Activated CD8-positive, alpha-beta memory T cell treated with anti-CD3 and anti-CD28 coated beads, Interleukin-2, amount 10 ng/mL, durations not matched to agents 7 days and 5 days (primary cell): ENCODE measurements around the gene CEACAM16. TPM values are rescaled to one million over a fixed set of nuclear protein-coding genes. Genes with fewer than 3 reads are reported as not detected.
A peak's percentile ranks its signal among the peaks of the same experiment; 100 is the strongest.
"Not testable (repeated sequence)": the region's sequence is repeated elsewhere in the genome, so short reads cannot be mapped to it uniquely, and the experiment has no call there.

Source experiments
- ATAC-seq: fragments of 150-1000 bp; cut with Tn5 transposase; one replicate; pipeline ENCODE4 v1.10.0; 2021; ENCODE audit warnings: moderate library complexity
- CTCF ChIA-PET: fragments of 350-600 bp; sonication (Branson Sonifier 250); formaldehyde crosslinking; loops from one replicate; lab custom pipeline; 2021; ENCODE audit warnings: antibody characterized with exemption; lab: Charles Lee
- DNase-seq: peaks from one replicate; pipeline ENCODE4 v3.0.0-alpha.2; 2020
- H3K27ac Mint-ChIP-seq: one replicate; pipeline ENCODE4 v1.8.0; 2021; ENCODE audit warnings: mild to moderate bottlenecking, mixed read lengths
- H3K27me3 Mint-ChIP-seq: one replicate; pipeline ENCODE4 v1.8.0; 2021; ENCODE audit warnings: mixed read lengths
- H3K36me3 Mint-ChIP-seq: one replicate; pipeline ENCODE4 v1.8.0; 2021; ENCODE audit warnings: mild to moderate bottlenecking, mixed read lengths
- H3K4me1 Mint-ChIP-seq: one replicate; pipeline ENCODE4 v1.8.0; 2021; ENCODE audit warnings: mixed read lengths
- H3K4me3 Mint-ChIP-seq: one replicate; pipeline ENCODE4 v1.8.0; 2021; ENCODE audit warnings: mild to moderate bottlenecking, moderate library complexity, mixed read lengths
- H3K9me3 Mint-ChIP-seq: one replicate; pipeline ENCODE4 v1.8.0; 2022; ENCODE audit warnings: low read depth, mixed read lengths
- total RNA-seq, 2 experiments: library from RNA; stranded (reverse); gene quantifications; one replicate each; pipeline ENCODE4 v1.2.3, GENCODE V29; 2021

The CEACAM16 gene
- total RNA-seq, 2 experiments from 2014 or later, result not detected

- Mint-ChIP-seq H3K4me3 (no peak overlapping the region), H3K36me3 (peaks cover 9% of the 10 kb centered on the region), H3K27me3 (peaks cover 16% of the 10 kb centered on the region), H3K4me1 (peaks cover 8% of the 10 kb centered on the region), H3K9me3 (peaks cover 11% of the 10 kb centered on the region), H3K27ac (no peak overlapping the region)
- DNase-seq (no peak), ATAC-seq (no peak)
- CTCF ChIA-PET, result interaction anchor here (0.7 to 4.6 kb wide), 4 partner anchors 10 to 103 kb away, joined by 3 to 34 read pairs (median 6); no protein-coding TSS in a partner anchor
These were observed 14.0 kb downstream of the CEACAM16 start for GRCh38 chr19:44712864-44713515.

GRCh38 chr19:44714597-44715169, 15.7 kb downstream of the CEACAM16 start:
- peaks cover 9% of the 10 kb centered on the region for H3K36me3 Mint-ChIP-seq

GRCh38 chr19:44717603-44718002, 18.7 kb downstream of the CEACAM16 start:
- Mint-ChIP-seq H3K4me3 (no peak overlapping the region), H3K27ac (no peak overlapping the region), H3K36me3 (peaks cover 9% of the 10 kb centered on the region), H3K9me3 (peaks cover 11% of the 10 kb centered on the region), H3K27me3 (peaks cover 24% of the 10 kb centered on the region), H3K4me1 (peaks cover 14% of the 10 kb centered on the region)
- ATAC-seq (no peak), DNase-seq (no peak)
- CTCF ChIA-PET, result interaction anchor here (0.6 to 10.2 kb wide), 2 partner anchors 52 to 66 kb away, joined by 3 to 406 read pairs; partner anchors contain the start of gene CBLC

More at GRCh38 chr19:44714597-44715169, 15.7 kb downstream of the CEACAM16 start:
- no peak overlapping the region for H3K4me3 Mint-ChIP-seq
- DNase-seq, result no peak
- CTCF ChIA-PET, result interaction anchor here (0.9 to 4.6 kb wide), 3 partner anchors 8 to 55 kb away, joined by 4 to 34 read pairs (median 5); no protein-coding TSS in a partner anchor
- peaks cover 22% of the 10 kb centered on the region for H3K27me3 Mint-ChIP-seq
- H3K4me1 Mint-ChIP-seq, result peaks cover 8% of the 10 kb centered on the region
- no peak overlapping the region for H3K27ac Mint-ChIP-seq
- peaks cover 11% of the 10 kb centered on the region for H3K9me3 Mint-ChIP-seq
- no peak for ATAC-seq

- Mint-ChIP-seq H3K4me3 (no peak overlapping the region), H3K9me3 (peaks cover 11% of the 10 kb centered on the region), H3K4me1 (peaks cover 24% of the 10 kb centered on the region), H3K36me3 (peaks cover 9% of the 10 kb centered on the region), H3K27ac (no peak overlapping the region), H3K27me3 (peaks cover 19% of the 10 kb centered on the region)
- ATAC-seq (no peak), DNase-seq (no peak)
- CTCF ChIA-PET, result interaction anchor here (0.7 to 10.2 kb wide), 4 partner anchors 13 to 118 kb away, joined by 3 to 406 read pairs (median 3); partner anchors contain the start of gene CBLC
These were observed 19.7 kb downstream of the CEACAM16 start for GRCh38 chr19:44718441-44719261.

GRCh38 chr19:44719262-44719701, 20.3 kb downstream of the CEACAM16 start:
- H3K27ac Mint-ChIP-seq, result no peak overlapping the region
- ATAC-seq (no peak), DNase-seq (no peak)
- peaks cover 18% of the 10 kb centered on the region for H3K27me3 Mint-ChIP-seq
- CTCF ChIA-PET, result interaction anchor here (0.9 to 10.2 kb wide), 3 partner anchors 12 to 64 kb away, joined by 3 to 406 read pairs (median 13); partner anchors contain the start of gene CBLC
- H3K9me3 Mint-ChIP-seq, result peaks cover 11% of the 10 kb centered on the region
- peaks cover 30% of the 10 kb centered on the region for H3K4me1 Mint-ChIP-seq
- peaks cover 9% of the 10 kb centered on the region for H3K36me3 Mint-ChIP-seq
- H3K4me3 Mint-ChIP-seq, result no peak overlapping the region

- CTCF ChIA-PET, result interaction anchor here (2.2 to 10.2 kb wide), 3 partner anchors 13 to 63 kb away, joined by 4 to 406 read pairs (median 13); partner anchors contain the start of gene CBLC
- ATAC-seq, H3K36me3 Mint-ChIP-seq, DNase-seq, H3K27ac Mint-ChIP-seq, H3K9me3 Mint-ChIP-seq, H3K4me3 Mint-ChIP-seq: not testable (repeated sequence)
- H3K4me1 Mint-ChIP-seq, result peaks cover 37% of the 10 kb centered on the region
- peaks cover 12% of the 10 kb centered on the region for H3K27me3 Mint-ChIP-seq
These were observed 21.4 kb downstream of the CEACAM16 start for GRCh38 chr19:44720396-44720795.

- H3K9me3 Mint-ChIP-seq, result no peaks in the 10 kb centered on the region
- CTCF ChIA-PET, result interaction anchor here (2.2 to 10.2 kb wide), 6 partner anchors 12 to 66 kb away, joined by 4 to 406 read pairs (median 47); partner anchors contain the start of gene CBLC
- H3K27me3 Mint-ChIP-seq, result peaks cover 11% of the 10 kb centered on the region
- peaks cover 39% of the 10 kb centered on the region for H3K4me1 Mint-ChIP-seq
- DNase-seq, result no peak
- no peak overlapping the region for H3K4me3 Mint-ChIP-seq
- no peak for ATAC-seq
- H3K27ac Mint-ChIP-seq, result no peak overlapping the region
- H3K36me3 Mint-ChIP-seq, result peaks cover 1% of the 10 kb centered on the region
These were observed 22.0 kb downstream of the CEACAM16 start for GRCh38 chr19:44720945-44721344.

GRCh38 chr19:44721369-44721768, 22.4 kb downstream of the CEACAM16 start:
- not testable (repeated sequence) for H3K4me3 Mint-ChIP-seq, H3K27ac Mint-ChIP-seq, DNase-seq, H3K9me3 Mint-ChIP-seq, ATAC-seq, H3K36me3 Mint-ChIP-seq
- peaks cover 39% of the 10 kb centered on the region for H3K4me1 Mint-ChIP-seq
- H3K27me3 Mint-ChIP-seq, result peaks cover 11% of the 10 kb centered on the region
- CTCF ChIA-PET, result interaction anchor here (1.3 to 10.2 kb wide), 11 partner anchors 8 to 123 kb away, joined by 4 to 406 read pairs (median 13); partner anchors contain the start of gene CBLC

- Mint-ChIP-seq H3K4me1 (peaks cover 39% of the 10 kb centered on the region), H3K9me3 (no peaks in the 10 kb centered on the region), H3K27ac (peak overlapping the region; percentile 28), H3K36me3 (no peaks in the 10 kb centered on the region), H3K27me3 (peaks cover 11% of the 10 kb centered on the region), H3K4me3 (no peak overlapping the region)
- CTCF ChIA-PET, result interaction anchor here (0.6 to 10.2 kb wide), 19 partner anchors 9 to 128 kb away, joined by 3 to 406 read pairs (median 7); partner anchors contain the start of genes CBLC and NECTIN2
- ATAC-seq, result no peak
- peak; percentile 46 for DNase-seq
These were observed 23.5 kb downstream of the CEACAM16 start for GRCh38 chr19:44722131-44723121.

GRCh38 chr19:44723299-44723951, 24.5 kb downstream of the CEACAM16 start:
- peak; percentile 76 for ATAC-seq
- Mint-ChIP-seq H3K4me3 (no peak overlapping the region), H3K27ac (no peak overlapping the region), H3K36me3 (no peaks in the 10 kb centered on the region), H3K9me3 (no peaks in the 10 kb centered on the region), H3K4me1 (peaks cover 48% of the 10 kb centered on the region), H3K27me3 (peaks cover 7% of the 10 kb centered on the region)
- CTCF ChIA-PET, result interaction anchor here (0.6 to 10.2 kb wide), 40 partner anchors 10 to 229 kb away, joined by 3 to 406 read pairs (median 6); partner anchors contain the start of genes CBLC, NECTIN2 and TOMM40
- no peak for DNase-seq

GRCh38 chr19:44723952-44724319, 25.0 kb downstream of the CEACAM16 start:
- Mint-ChIP-seq H3K4me1 (peaks cover 51% of the 10 kb centered on the region), H3K4me3 (no peak overlapping the region), H3K27me3 (peaks cover 7% of the 10 kb centered on the region), H3K36me3 (no peaks in the 10 kb centered on the region), H3K27ac (peak overlapping the region; percentile 3), H3K9me3 (no peaks in the 10 kb centered on the region)
- CTCF ChIA-PET, result interaction anchor here (0.7 to 10.2 kb wide), 37 partner anchors 9 to 229 kb away, joined by 3 to 406 read pairs (median 6); partner anchors contain the start of genes CBLC, NECTIN2 and TOMM40
- ATAC-seq (peak; percentile 94), DNase-seq (peak; percentile 87)
